GM12864 (cell line): Measurements from ENCODE around the gene CERS6.
A peak's percentile ranks its signal among the peaks of the same experiment; 100 is the strongest.

Source experiments
- DNase-seq: peaks from one replicate; pipeline ENCODE4 v3.0.0-alpha.2; 2011; ENCODE audit warnings: low read depth
- H3K4me3 ChIP-seq: 2 replicates; pipeline ENCODE4 v1.5.1; 2011; ENCODE audit warnings: mild to moderate bottlenecking, low read depth, low read length, control low read depth
- TF ChIP-seq, protein P1 (sequence below): IDR thresholded peaks from 2 replicates; pipeline ENCODE4 v1.5.1; 2011; ENCODE audit warnings: low read depth, mild to moderate bottlenecking, moderate library complexity, low read length, control low read depth, inconsistent platforms; ENCODE audit errors: missing control alignments

CERS6 gene

DNA sequence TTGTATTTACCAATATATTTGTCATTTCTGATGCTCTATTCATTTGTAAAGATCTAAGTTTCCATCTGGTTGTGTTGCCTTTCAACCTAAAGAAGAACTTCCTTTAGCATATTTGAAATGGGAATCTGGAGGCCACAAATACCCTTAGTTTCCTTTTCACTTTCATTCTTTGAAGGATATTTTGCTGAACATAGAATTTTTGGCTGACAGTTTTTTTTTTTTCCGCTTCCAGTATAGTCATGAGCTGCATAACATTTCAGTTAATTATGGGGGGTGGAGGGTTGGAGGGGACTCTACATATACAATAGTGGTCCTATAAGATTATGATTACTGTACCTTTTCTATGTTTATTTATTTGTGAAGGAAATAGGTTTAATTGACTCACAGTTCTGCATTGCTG lies 83.9 kb downstream of the CERS6 start:
- TF ChIP-seq, protein P1, sequence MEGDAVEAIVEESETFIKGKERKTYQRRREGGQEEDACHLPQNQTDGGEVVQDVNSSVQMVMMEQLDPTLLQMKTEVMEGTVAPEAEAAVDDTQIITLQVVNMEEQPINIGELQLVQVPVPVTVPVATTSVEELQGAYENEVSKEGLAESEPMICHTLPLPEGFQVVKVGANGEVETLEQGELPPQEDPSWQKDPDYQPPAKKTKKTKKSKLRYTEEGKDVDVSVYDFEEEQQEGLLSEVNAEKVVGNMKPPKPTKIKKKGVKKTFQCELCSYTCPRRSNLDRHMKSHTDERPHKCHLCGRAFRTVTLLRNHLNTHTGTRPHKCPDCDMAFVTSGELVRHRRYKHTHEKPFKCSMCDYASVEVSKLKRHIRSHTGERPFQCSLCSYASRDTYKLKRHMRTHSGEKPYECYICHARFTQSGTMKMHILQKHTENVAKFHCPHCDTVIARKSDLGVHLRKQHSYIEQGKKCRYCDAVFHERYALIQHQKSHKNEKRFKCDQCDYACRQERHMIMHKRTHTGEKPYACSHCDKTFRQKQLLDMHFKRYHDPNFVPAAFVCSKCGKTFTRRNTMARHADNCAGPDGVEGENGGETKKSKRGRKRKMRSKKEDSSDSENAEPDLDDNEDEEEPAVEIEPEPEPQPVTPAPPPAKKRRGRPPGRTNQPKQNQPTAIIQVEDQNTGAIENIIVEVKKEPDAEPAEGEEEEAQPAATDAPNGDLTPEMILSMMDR: no peak
- no peak for DNase-seq

DNA sequence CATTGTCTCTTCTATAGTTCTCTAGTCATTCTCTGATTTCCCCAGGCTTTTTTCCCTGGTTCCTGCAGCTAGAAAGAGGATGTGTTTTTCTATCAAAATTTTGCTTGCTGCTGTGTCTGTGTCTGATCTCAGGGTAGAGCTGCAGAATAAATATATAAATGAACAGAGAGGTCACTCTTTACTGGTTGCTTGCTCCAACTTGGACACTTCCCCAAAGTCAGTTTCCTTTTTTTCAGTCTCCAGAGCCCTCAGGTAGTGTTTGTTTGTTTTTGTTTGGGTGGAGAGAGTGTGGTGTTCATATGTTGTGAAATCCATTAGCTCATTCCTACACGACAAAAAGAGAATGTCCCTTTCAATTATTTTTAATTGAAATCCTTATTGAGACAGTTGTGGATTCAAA lies 85.8 kb downstream of the CERS6 start:
- no peak overlapping the region for H3K4me3 ChIP-seq
- TF ChIP-seq, protein P1: no peak
- DNase-seq: no peak

More for the DNA sequence above, 83.9 kb downstream of the CERS6 start:
- H3K4me3 ChIP-seq: no peak overlapping the region

DNA sequence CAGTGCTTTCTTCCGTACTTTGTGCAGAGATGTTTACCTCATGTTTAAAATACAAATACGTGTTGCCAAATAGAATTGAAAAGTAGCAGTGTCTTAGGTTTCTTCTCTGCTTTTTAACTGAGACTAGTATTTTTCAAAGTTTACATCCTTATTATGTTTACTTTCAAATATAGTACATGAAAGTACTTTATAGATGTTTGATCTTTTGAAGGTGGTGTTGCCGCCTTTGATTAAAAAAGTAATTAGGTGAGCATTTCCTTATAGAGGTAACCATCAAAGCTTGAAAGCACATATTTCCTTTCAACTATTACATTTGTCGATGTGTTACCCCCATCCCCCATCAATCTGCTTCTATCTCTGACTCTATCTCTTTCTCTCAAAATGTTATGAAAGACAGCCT lies 87.0 kb downstream of the CERS6 start:
- DNase-seq: no peak
- H3K4me3 ChIP-seq: no peak overlapping the region
- TF ChIP-seq, protein P1: no peak

DNA sequence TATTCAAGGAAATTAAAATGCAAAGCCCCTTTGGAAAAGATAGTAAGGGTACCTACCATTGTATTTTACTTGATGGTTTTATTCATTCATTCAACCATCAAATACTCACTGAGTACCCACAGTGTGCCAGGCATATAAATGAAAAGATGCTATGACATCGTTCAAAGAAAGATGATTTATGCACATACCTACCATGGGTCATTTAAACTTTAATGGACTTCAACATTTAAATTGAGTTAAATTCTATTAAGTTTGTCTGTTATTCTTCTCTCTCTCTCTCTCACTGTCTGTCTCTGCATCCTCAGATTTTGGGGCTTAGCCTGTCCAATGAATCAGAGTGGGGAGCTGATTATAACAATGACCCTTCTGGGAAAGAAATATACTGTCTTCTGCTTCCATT lies 87.9 kb downstream of the CERS6 start:
- TF ChIP-seq, protein P1: no peak
- DNase-seq: no peak
- no peak overlapping the region for H3K4me3 ChIP-seq

DNA sequence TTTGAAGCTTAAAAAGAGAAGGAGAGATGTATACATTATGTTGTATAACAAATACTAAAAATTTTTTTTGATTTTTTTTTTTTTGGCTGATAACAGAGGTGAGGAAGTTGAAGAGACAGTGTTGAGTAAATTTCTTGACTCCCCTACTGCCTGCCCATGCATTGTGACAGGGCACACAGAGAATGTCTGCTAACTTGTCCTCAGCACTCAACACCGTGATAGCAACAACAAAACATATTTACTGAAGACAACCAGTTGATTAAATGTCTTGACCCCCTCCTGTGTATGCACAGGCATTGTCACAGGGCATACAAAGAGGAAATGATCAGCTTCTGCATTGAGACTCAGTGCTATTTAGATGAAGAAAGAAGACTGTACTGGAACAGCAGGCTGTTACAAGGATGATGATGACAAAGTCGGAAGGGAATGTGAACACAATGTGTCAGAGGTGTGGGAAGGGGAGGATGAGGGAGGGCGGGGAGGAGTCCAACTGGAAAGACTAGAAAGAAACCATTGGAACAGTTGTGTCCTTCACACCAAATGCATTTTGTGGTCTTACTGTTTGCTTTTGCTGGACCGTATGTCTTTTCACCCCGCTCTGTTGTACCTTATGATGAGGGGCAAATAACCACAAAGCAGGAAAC lies 89.5 kb downstream of the CERS6 start:
- DNase-seq: no peak
- no peak overlapping the region for H3K4me3 ChIP-seq
- TF ChIP-seq, protein P1: no peak

DNA sequence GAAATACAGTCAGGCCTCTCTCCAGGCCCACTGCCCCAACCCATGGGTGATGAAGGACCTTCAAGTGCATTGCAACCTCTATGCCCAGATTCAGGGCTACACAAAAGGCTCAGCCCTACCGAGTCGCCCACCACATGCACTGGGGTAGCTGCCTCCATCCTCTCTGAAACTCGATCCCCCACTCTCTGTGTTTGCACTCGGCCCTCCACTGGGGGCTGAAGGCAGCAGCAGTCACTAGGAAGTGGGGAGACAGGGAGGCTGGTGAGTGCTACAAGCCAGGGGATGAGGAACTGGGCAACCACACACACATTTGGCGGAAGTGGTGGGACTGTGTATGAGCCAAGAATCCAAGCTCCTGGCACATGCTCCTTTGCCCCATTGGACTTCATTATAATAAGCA lies 94.6 kb downstream of the CERS6 start:
- TF ChIP-seq, protein P1: no peak
- H3K4me3 ChIP-seq: no peak overlapping the region
- DNase-seq: no peak

DNA sequence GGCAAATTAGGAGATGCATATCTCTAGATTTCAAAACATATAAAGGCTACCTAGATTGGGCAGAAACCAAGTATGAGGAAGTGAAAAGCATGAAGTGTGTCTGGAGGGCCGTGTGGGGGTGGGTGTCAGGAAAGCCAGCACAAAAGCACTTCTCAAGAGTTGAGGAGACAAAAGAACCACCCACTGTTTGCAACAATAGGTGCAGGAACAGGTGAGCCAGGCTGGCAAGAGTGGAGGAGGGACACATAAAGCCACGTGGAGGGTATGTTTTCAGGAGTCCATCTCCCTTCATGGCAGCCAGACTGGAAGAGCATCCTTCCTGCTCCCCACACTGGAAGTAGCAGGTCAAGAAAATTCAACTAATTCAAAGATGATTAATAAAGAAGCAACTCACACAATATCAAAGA lies 96.4 kb downstream of the CERS6 start:
- no peak overlapping the region for H3K4me3 ChIP-seq
- DNase-seq: peak; percentile 69
- TF ChIP-seq, protein P1: no peak
